Measurements from ENCODE around the gene NINL.

The NINL gene

DNA sequence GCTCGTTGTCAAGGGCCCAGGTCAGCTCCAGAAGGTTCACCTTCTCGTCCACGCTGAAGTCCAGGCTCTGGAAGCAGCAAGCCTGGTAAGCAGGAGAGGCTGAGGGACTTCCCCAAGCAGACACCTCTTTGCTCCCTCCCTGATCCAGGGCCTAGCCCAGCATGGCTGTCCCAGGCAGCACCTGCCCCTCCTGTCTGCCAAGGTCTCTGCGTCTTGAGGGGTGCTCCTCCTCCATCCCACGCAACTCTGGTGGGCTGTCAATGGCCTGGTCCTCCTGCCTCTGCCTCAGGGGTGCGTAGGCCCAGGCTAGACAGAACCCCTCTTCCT is 87.1 kb downstream of the NINL start:
- no peak for DNase-seq

GRCh38 chr20:25497586-25498279 is 87.6 kb downstream of the NINL start:
- no peak for DNase-seq

DNA sequence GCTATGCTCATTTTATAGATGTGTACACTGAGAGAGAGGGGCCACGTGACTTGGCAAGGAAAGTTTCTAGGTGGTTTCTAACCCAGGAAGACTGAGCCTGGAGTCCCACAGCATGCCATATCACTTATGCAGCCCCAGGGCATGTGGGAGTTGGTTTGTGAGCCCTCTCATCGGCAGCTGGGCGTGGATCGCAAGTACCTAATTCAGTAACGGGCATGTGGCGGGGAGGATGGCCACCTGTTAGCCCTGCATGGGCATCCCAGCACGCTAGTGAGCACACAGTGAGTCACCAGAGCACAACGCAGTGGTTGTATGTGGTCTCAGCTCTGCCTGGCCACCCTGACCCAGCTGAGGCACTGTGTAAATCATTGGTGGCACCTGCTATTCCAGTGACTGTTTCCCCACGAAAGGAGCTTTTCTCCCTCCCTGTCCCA is 88.3 kb downstream of the NINL start:
- no peak for DNase-seq

- no peak for DNase-seq
These were observed 89.0 kb downstream of the NINL start for GRCh38 chr20:25496165-25496967.

GRCh38 chr20:25495189-25495824 is 90.0 kb downstream of the NINL start:
- no peak for DNase-seq

DNA sequence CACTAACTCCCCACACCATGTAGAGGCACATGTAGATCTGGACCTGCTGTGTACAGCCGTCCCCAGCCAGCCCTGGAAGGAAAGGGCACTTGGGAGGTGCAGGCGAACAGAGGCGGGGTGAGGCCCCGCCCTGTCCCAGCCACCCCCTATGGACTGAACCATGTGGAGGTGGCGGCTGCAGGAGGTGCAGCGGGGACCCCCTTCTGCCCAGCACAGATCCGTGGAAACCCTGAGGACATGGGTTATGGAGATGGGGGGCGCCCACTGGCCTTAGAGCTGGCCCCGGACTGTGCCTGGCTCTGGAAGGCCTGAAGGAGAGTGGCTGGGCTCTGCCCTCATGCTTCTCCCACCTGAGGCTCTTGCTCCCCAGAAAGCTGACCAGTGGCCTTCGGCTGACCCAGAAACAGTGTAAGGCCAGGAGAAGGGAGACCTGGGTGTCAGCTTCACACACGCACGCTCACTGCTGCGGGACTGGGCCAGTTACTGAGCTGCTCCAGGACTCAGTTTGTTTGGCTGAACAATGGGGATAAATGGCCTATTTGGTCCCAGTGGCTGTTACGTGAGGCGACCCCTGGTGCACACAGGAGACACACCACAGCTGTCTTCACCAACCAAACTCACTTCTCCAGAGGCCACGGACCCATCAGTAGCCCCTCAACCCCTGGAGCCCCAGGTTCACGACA is 90.7 kb downstream of the NINL start:
- DNase-seq = no peak

DNA sequence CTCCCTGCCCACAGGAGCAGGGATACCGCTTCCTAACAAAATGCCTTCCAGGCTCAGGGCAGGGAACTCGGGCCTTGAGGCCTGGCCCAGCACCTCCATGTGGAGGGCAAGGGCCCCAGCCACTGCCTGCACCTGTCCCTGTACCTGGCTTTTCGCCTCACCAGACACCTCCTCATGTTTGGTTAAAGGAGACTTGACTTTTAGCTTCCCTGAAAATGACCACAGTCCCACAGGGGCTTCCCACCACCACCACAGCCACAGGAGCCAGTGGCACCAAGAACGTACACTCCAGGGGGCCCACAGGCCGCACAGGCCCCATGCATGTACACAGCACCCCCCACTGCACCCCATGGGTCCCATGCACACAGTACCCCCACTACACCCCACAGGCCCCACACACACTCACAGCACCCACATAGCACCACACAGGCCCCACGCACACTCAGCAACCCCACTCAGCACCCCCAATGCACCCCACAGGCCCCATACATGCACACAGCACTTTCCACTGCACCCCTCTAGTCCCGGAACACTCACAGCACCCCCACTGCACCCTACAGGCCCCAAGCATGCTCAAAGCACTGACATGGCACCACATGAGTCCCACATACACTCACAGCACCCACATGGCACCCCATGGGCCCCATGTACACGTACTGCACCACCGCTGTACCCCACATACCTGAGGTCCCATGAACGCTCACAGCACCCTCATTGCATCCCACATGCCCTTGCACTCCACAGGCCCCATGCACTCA is 91.4 kb downstream of the NINL start:
- DNase-seq = no peak

GRCh38 chr20:25493137-25493536 is 92.2 kb downstream of the NINL start:
- DNase-seq = no peak

GRCh38 chr20:25491446-25492038 is 93.8 kb downstream of the NINL start:
- DNase-seq = no peak

DNA sequence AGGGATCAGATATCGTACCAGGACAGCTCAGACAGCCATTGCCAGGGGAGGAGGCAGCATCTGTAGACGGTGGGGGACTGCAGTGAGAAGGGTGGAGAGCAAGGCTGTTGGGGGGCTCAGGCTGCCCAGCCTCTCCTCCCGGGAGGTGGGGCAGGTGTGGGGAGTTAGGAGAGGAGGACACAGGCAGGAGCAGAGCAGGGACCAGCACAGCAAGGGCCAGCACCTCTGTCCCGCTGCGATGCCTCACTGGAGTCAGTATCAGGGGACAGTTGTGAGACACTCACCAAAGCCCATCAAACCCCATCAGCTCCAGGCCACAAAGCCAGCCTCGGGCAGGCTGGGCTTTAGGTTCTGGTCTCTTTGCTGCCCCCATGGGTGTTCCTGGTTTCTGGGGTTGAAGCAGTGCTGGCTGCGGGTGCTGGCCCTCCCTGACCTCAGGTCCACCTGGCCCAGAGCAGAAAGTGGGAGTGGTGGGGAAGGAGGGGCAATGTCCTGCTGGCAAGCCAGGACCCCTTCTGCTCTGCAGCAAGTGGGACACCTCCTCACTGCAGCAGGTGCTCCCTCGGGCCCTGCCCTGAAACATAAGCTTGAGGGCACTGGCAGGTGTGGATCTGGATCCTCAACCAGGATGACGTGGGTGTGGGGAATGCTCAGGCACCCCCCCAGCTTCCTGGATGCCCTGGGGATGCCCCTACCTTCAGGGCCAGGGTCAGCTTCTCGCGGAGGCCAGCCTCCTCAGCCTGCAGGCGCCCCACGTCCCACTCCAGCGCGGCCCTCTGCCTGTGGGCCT is 94.5 kb downstream of the NINL start:
- no peak for DNase-seq

DNA sequence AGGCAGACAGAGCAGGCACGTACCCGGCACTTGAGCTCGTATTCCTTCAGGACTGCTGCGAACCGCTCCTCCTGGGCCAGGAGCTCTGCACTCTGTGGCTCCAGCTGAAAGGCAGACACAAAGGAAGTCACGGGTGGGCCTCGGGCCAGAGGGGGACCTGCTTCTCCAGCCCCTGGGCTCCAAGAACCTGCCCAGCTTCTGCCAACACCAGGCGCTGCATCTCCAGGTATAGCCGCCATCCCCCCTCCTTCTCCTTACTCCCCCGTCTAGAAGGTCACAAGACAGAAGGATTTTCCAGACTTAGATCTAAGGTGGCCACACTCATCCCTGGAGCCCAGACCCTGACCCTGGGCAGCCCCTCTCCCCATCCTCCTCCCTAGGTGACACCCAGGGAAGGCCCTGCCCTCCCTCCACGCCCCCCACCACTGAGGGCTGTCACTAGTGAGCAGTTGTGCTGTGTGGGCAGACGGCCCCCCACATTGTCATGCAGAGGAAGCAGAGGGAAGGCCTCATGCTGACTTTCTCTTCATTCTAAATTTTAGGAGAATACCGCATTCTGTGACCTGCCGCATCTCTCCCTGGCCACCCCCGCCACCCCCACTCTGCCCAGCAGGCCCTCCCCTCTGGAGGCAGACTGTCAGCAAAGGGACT is 96.0 kb downstream of the NINL start:
- DNase-seq = no peak

DNA sequence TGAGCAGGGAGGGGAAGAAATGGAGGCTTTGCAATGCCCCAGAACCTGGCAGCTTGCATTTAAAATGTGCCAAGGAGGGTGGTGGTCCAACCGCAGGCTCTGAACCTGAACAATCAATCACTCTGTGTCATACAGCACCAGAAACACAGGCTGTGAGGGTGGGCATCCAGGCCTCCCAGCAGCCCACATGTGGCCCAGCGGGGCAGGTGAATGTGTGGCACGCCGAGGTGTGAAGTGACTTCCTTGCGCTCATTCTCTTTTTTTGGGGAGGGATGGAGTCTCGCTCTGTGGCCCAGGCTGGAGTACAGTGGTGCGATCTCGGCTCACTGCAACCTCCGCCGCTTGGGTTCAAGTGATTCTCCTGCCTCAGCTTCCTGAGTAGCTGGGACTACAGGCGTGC is 97.4 kb downstream of the NINL start:
- no peak for DNase-seq

GRCh38 chr20:25487306-25487705 is 98.0 kb downstream of the NINL start:
- DNase-seq = no peak

GRCh38 chr20:25486377-25486776 is 99.0 kb downstream of the NINL start:
- DNase-seq = no peak

GRCh38 chr20:25485872-25486271 is 99.5 kb downstream of the NINL start:
- DNase-seq = no peak

DNA sequence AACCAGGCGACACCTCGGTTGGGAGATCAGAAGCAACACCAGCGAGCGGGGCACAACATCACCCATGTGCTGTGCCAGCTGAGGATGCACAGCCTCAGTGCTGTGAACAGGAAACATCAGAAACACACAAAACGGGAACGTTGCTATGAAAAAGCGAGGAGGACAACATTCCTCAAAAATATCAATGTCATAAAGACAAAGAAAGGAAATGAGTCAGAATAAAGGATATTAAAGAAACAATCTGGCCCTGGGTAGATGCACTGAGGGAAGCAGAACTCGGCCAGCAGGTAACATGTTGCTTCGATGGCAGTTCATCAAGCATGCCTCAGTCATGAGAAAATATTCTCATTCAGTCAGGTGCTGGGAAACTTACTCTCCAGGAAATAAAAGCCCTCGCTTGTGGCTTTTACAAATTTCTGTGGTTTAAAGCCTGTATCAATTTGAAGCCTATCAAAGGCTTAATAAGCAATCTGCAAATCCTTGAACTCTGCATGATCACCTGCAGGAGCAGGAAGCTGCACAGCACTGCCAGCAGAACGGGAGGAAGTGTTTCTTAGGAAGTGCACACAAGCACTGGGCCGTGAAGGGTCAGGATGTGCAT is 100.3 kb downstream of the NINL start:
- no peak for DNase-seq

- no peak for DNase-seq
These were observed 101.0 kb downstream of the NINL start for GRCh38 chr20:25484224-25484846.

DNA sequence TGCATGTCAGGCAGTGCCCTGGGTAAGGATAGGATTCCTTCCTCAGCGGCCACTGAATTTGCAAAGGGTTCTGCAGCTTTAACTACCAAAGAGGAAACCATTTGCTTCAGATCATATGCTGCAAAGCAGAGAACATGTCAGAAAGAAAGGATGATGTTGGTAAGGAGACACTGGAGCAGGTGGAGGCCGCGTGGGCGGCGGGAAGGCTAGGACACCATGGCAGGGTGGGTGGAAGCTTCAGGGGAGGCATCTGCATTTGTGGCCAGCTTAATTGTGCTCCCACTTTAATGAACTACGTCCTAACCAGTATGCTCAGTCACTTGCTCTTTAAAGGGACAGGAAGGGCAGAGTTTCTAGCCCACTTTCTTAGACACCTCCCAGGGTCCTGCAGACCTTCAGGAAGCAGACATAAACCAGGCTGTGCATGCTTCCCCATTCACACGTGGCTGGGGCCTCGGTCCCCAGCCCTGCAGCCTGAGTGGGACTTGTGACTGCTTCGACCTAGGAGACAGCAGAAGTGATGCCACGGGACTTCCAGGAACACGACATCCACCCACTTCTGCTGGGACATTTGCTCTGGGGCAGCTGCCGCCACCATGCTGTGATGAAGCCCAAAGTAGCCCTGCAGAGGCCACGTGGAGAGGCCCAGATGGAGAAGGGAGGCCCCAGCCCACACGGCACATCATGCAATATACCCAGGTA is 101.7 kb downstream of the NINL start:
- DNase-seq = no peak

DNA sequence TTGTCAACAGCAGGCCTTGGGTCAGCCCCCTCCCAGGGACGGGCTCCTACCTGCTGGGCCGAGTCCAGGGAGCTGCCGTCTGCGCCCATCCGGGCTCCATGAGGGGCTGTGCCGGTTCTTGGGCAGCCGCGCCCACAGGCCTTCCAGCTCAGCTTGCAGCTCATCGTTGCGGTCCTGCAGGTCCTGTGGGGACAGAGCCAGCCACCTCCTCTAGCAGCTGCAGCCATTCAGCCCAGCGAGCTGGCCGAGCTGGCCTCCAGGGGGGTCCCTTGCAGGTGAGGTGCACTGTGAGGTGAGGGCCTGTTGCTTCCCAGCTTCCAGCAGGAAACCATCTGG is 103.4 kb downstream of the NINL start:
- DNase-seq = no peak

All from kidney glomerular epithelial cell (primary cell).